Measurements from ENCODE around the gene RSPH10B2. TPM values are rescaled to one million over a fixed set of nuclear protein-coding genes. Genes with fewer than 3 reads are reported as not detected.
"Not testable (repeated sequence)": the region's sequence is repeated elsewhere in the genome, so short reads cannot be mapped to it uniquely, and the experiment has no call there.

RSPH10B2 gene
- total RNA-seq, 2 experiments from 2014 or later, result 0.48 TPM; not detected in 1

GRCh38 chr7:6794276-6794675, 40.4 kb downstream of the RSPH10B2 start:
- H3K36me3 Mint-ChIP-seq (ENCODE audit: low read depth); H3K27me3 Mint-ChIP-seq; H3K9me3 Mint-ChIP-seq (ENCODE audit: low read depth); intact Hi-C loops (cut with DNase I, micrococcal nuclease); H3K27ac Mint-ChIP-seq; POLR2A ChIA-PET; ATAC-seq; H3K4me1 Mint-ChIP-seq; H3K4me3 Mint-ChIP-seq; DNase-seq; CTCF ChIA-PET: not testable (repeated sequence)

DNA sequence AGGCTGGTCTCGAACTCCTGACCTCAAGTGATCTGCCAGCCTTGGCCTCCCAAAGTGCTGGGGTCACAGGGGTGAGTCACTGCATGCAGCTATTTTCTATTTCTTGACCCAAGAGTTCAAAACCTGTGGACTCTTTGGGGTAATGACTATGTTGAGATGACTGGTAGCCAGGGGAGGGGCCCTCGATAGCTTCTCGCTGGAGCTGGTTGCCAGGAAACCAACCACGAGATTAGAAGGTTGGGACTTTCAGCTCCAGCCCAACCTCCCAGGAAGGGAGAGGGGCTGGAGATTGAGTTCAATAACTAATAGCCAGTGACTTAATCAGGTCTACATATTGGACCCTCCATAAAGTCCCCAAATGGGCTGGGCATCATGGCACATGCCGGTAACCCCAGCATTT, 43.3 kb downstream of the RSPH10B2 start:
- intact Hi-C loops (cut with DNase I, micrococcal nuclease); H3K36me3 Mint-ChIP-seq (ENCODE audit: low read depth); POLR2A ChIA-PET; H3K4me1 Mint-ChIP-seq; ATAC-seq; DNase-seq; CTCF ChIA-PET; H3K27ac Mint-ChIP-seq; H3K27me3 Mint-ChIP-seq; H3K9me3 Mint-ChIP-seq (ENCODE audit: low read depth); H3K4me3 Mint-ChIP-seq: not testable (repeated sequence)

DNA sequence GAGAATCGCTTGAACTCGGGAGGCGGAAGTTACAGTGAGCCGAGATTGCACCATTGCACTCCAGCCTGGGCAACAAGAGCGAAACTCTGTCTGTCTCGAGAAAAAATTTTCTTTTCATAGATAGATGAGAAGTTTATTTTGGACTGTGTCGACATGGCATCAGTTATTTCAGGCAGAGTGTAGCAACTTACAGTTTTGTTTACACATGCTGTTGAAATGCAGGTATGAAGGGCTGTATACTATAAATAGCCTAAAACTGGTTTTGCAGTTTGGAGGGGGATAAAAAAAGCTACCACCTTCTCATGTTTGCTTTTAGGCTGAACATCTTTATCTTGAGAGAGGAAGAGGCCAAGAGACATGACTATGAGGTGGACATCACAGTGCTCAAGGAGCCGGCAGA, 44.1 kb downstream of the RSPH10B2 start:
- H3K27me3 Mint-ChIP-seq; H3K36me3 Mint-ChIP-seq (ENCODE audit: low read depth); ATAC-seq; H3K4me1 Mint-ChIP-seq; H3K27ac Mint-ChIP-seq; intact Hi-C loops (cut with DNase I, micrococcal nuclease); CTCF ChIA-PET; POLR2A ChIA-PET; H3K9me3 Mint-ChIP-seq (ENCODE audit: low read depth); DNase-seq; H3K4me3 Mint-ChIP-seq: not testable (repeated sequence)

GRCh38 chr7:6799887-6800286, 46.0 kb downstream of the RSPH10B2 start:
- H3K27me3 Mint-ChIP-seq; POLR2A ChIA-PET; H3K4me1 Mint-ChIP-seq; H3K9me3 Mint-ChIP-seq (ENCODE audit: low read depth); intact Hi-C loops (cut with DNase I, micrococcal nuclease); H3K4me3 Mint-ChIP-seq; DNase-seq; H3K27ac Mint-ChIP-seq; H3K36me3 Mint-ChIP-seq (ENCODE audit: low read depth); CTCF ChIA-PET: not testable (repeated sequence)
- ATAC-seq, result peak; percentile 42

DNA sequence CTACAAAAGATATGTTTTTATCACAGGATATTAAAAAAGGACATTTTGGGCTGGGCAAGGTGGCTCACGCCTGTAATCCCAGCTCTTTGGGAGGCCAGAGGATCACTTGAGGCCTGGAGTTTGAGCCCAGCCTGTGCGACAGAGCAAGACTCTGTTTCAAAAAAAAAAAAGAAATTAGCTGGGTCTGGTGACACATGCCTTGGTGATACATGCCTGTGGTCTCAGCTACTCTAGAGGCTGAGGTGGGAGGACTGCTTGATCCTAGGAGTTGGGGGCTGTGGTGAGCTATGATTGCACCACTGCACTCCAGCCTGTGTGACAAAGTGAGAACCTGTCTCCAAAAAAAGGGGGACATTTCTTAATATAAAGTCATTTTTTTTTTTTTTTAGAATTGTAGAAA, 46.4 kb downstream of the RSPH10B2 start:
- H3K27ac Mint-ChIP-seq; CTCF ChIA-PET; DNase-seq; H3K36me3 Mint-ChIP-seq (ENCODE audit: low read depth); intact Hi-C loops (cut with DNase I, micrococcal nuclease); H3K4me1 Mint-ChIP-seq; H3K4me3 Mint-ChIP-seq; H3K9me3 Mint-ChIP-seq (ENCODE audit: low read depth); H3K27me3 Mint-ChIP-seq; POLR2A ChIA-PET; ATAC-seq: not testable (repeated sequence)

DNA sequence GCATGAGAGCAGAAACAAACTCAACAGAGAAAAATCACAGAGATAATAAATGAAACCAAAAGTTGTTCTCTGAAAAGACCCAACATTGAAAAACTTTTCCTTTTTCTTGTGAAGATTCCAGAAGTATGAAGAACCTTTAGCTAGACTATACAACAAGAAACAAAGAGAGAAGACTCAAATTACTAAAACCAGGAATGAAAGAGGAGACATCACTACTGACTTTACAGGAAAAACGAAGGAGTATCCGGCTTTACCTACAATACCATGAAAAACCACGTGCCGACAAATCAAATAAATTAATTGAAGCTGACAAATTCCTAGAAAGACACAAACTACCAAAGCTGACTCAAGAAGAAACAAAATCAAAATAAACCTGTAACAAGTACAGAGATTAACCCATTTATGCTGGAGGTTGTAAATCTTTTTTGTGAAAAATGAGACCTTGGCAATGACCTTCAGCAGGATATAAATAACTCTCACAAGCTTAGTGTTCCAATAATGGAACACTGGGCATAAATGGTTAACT, 53.6 kb downstream of the RSPH10B2 start:
- intact Hi-C loops (cut with DNase I, micrococcal nuclease); H3K36me3 Mint-ChIP-seq (ENCODE audit: low read depth); H3K4me3 Mint-ChIP-seq; POLR2A ChIA-PET; H3K9me3 Mint-ChIP-seq (ENCODE audit: low read depth); H3K4me1 Mint-ChIP-seq; H3K27me3 Mint-ChIP-seq; DNase-seq; H3K27ac Mint-ChIP-seq; CTCF ChIA-PET: not testable (repeated sequence)
- peak; percentile 75 for ATAC-seq

DNA sequence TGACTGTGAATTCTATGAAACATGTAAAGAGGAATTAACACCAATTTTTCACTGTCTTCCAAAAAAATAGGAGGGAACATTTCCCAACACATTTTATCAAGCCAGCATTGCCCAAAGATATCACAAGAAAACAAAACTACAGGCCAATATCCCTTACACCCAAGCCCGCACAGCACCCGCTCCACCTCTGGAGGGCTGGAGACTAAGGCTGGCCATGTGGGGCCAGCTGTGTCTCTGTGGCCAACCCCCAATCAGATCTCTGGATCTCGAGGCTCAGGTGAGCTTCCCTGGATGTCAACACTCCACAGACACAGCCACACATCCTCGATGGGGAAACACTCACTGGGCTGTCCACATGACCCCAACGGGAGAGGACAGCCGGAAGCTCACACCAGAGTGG, 54.1 kb downstream of the RSPH10B2 start:
- intact Hi-C loops (cut with DNase I, micrococcal nuclease); CTCF ChIA-PET; POLR2A ChIA-PET; H3K27ac Mint-ChIP-seq; H3K9me3 Mint-ChIP-seq (ENCODE audit: low read depth); H3K27me3 Mint-ChIP-seq; H3K36me3 Mint-ChIP-seq (ENCODE audit: low read depth); H3K4me3 Mint-ChIP-seq; ATAC-seq; H3K4me1 Mint-ChIP-seq; DNase-seq: not testable (repeated sequence)

GRCh38 chr7:6813011-6813410, 59.1 kb downstream of the RSPH10B2 start:
- intact Hi-C loops (cut with DNase I, micrococcal nuclease); DNase-seq; H3K4me1 Mint-ChIP-seq; POLR2A ChIA-PET; ATAC-seq; H3K4me3 Mint-ChIP-seq; H3K27ac Mint-ChIP-seq; H3K36me3 Mint-ChIP-seq (ENCODE audit: low read depth); H3K9me3 Mint-ChIP-seq (ENCODE audit: low read depth); H3K27me3 Mint-ChIP-seq; CTCF ChIA-PET: not testable (repeated sequence)

- H3K27ac Mint-ChIP-seq; intact Hi-C loops (cut with DNase I, micrococcal nuclease); H3K9me3 Mint-ChIP-seq (ENCODE audit: low read depth); DNase-seq; H3K4me1 Mint-ChIP-seq; ATAC-seq; H3K4me3 Mint-ChIP-seq; H3K27me3 Mint-ChIP-seq; H3K36me3 Mint-ChIP-seq (ENCODE audit: low read depth); POLR2A ChIA-PET: not testable (repeated sequence)
- CTCF ChIA-PET, result interaction anchor here (0.6 kb wide), 1 partner anchor 9 kb away, joined by 4 read pairs; no protein-coding TSS in a partner anchor
Measured at GRCh38 chr7:6815470-6815869, 61.6 kb downstream of the RSPH10B2 start.

GRCh38 chr7:6821622-6822021, 67.7 kb downstream of the RSPH10B2 start:
- CTCF ChIA-PET, result interaction anchor here (0.6 kb wide), 2 partner anchors 9 to 833 kb away, joined by 3 read pairs; no protein-coding TSS in a partner anchor
- H3K27me3 Mint-ChIP-seq; H3K4me1 Mint-ChIP-seq; H3K9me3 Mint-ChIP-seq (ENCODE audit: low read depth); H3K4me3 Mint-ChIP-seq; intact Hi-C loops (cut with DNase I, micrococcal nuclease); ATAC-seq; DNase-seq; H3K27ac Mint-ChIP-seq: not testable (repeated sequence)
- POLR2A ChIA-PET, result interaction anchor here (0.6 kb wide), 1 partner anchor 918 kb away, joined by 5 read pairs; no protein-coding TSS in a partner anchor
- peaks cover 20% of the 10 kb centered on the region for H3K36me3 Mint-ChIP-seq (ENCODE audit: low read depth)

- peak; percentile 53 for ATAC-seq
- peaks cover 13% of the 10 kb centered on the region for H3K36me3 Mint-ChIP-seq (ENCODE audit: low read depth)
- peak overlapping the region; percentile 57 for H3K4me3 Mint-ChIP-seq
- H3K4me1 Mint-ChIP-seq; H3K27me3 Mint-ChIP-seq; intact Hi-C loops (cut with DNase I, micrococcal nuclease); H3K9me3 Mint-ChIP-seq (ENCODE audit: low read depth); H3K27ac Mint-ChIP-seq; DNase-seq: not testable (repeated sequence)
- ChIA-PET POLR2A (interaction anchor here (0.6 kb wide), 1 partner anchor 13 kb away, joined by 6 read pairs; no protein-coding TSS in a partner anchor), CTCF (interaction anchor here (0.6 kb wide), 1 partner anchor 10 kb away, joined by 4 read pairs; no protein-coding TSS in a partner anchor)
Measured at GRCh38 chr7:6825236-6826125, 71.6 kb downstream of the RSPH10B2 start.

GRCh38 chr7:6826151-6826550, 72.2 kb downstream of the RSPH10B2 start, which contains the start of gene CCZ1B:
TSS of gene CCZ1B (minus strand) at chr7:6826275. CDS start at chr7:6826197, 78 bp downstream.
- POLR2A ChIA-PET; H3K36me3 Mint-ChIP-seq (ENCODE audit: low read depth); H3K4me1 Mint-ChIP-seq; intact Hi-C loops (cut with DNase I, micrococcal nuclease); H3K27me3 Mint-ChIP-seq; H3K9me3 Mint-ChIP-seq (ENCODE audit: low read depth); CTCF ChIA-PET: not testable (repeated sequence)
- peak within 1 kb of the TSS; percentile 92 for H3K27ac Mint-ChIP-seq
- peak; percentile 95 for DNase-seq
- ATAC-seq, result peak; percentile 97
- peak within 1 kb of the TSS; percentile 89 for H3K4me3 Mint-ChIP-seq

Measured in activated CD4-positive, alpha-beta T cell treated with anti-CD3 and anti-CD28 coated beads for 36 hours (primary cell).